ENCODE data around the gene WBP1L.

- TF ChIP-seq, protein P1, sequence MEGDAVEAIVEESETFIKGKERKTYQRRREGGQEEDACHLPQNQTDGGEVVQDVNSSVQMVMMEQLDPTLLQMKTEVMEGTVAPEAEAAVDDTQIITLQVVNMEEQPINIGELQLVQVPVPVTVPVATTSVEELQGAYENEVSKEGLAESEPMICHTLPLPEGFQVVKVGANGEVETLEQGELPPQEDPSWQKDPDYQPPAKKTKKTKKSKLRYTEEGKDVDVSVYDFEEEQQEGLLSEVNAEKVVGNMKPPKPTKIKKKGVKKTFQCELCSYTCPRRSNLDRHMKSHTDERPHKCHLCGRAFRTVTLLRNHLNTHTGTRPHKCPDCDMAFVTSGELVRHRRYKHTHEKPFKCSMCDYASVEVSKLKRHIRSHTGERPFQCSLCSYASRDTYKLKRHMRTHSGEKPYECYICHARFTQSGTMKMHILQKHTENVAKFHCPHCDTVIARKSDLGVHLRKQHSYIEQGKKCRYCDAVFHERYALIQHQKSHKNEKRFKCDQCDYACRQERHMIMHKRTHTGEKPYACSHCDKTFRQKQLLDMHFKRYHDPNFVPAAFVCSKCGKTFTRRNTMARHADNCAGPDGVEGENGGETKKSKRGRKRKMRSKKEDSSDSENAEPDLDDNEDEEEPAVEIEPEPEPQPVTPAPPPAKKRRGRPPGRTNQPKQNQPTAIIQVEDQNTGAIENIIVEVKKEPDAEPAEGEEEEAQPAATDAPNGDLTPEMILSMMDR (conservative IDR thresholded peaks at IDR 0.05; ENCODE audit: low read depth, low read length), result no peak
- no peak for TF ChIP-seq EZH2 (IDR thresholded peaks at IDR 0.05; ENCODE audit: low read length, unreplicated experiment)
These were observed 42.0 kb upstream of the WBP1L start for GRCh38 chr10:102701796-102702195.

All from PC-3 (cell line).